ENCODE measurements around the gene DMXL1. TPM values are rescaled to one million over a fixed set of nuclear protein-coding genes. Genes with fewer than 3 reads are reported as not detected.
"Not testable (repeated sequence)": the region's sequence is repeated elsewhere in the genome, so short reads cannot be mapped to it uniquely, and the experiment has no call there.

DMXL1 gene
- total RNA-seq, 2 donors from 2014 or later = 47.8 to 51.8 TPM

GRCh38 chr5:119177226-119177625 is 106.3 kb downstream of the DMXL1 start:
- WGBS, 2 experiments (ENCODE audit: insufficient coverage in 1 of 2, insufficient read length in 1 of 2) = 89% methylated on average over 2 of the region's 3 CpGs; no CpG with 5 or more reads in 1 of the 2 experiments
- H3K4me1 Mint-ChIP-seq = no peaks in the 10 kb centered on the region
- no peaks in the 10 kb centered on the region for H3K9me3 Mint-ChIP-seq

GRCh38 chr5:119178435-119178834 is 107.5 kb downstream of the DMXL1 start:
- Mint-ChIP-seq H3K36me3 (ENCODE audit: low read depth) (peaks cover 19% of the 10 kb centered on the region), H3K4me1 (no peaks in the 10 kb centered on the region), H3K4me3 (no peak overlapping the region), H3K27ac (no peak overlapping the region), H3K27me3 (ENCODE audit: insufficient read depth) (no peaks in the 10 kb centered on the region), H3K9me3 (no peaks in the 10 kb centered on the region)
- Histone ChIP-seq H3K4me3 (ENCODE audit: low read length) (no peak overlapping the region), H3K9ac (ENCODE audit: extremely low read depth, low read length, poor library complexity, severe bottlenecking) (no peak overlapping the region), H3K27ac (ENCODE audit: low read depth, low read length) (no peak overlapping the region), H3K4me1 (ENCODE audit: control insufficient read depth, insufficient read depth, low read length) (no peaks in the 10 kb centered on the region), H3K36me3 (ENCODE audit: control insufficient read depth, insufficient read depth, low read length) (peaks cover 34% of the 10 kb centered on the region), H3K9me3 (ENCODE audit: control insufficient read depth, low read length) (no peaks in the 10 kb centered on the region), H3K27me3 (ENCODE audit: control insufficient read depth, insufficient read depth, low read length, poor library complexity, severe bottlenecking) (no peaks in the 10 kb centered on the region)
- TF ChIP-seq CTCF (conservative IDR thresholded peaks at IDR 0.05) = no peak
- WGBS, 2 experiments (ENCODE audit: insufficient coverage in 1 of 2, insufficient read length in 1 of 2) = 100% methylated on average over 1 of the region's 2 CpGs; no CpG with 5 or more reads in 1 of the 2 experiments
- DNase-seq = no peak

More at GRCh38 chr5:119177226-119177625, 106.3 kb downstream of the DMXL1 start:
- Histone ChIP-seq H3K9me3 (ENCODE audit: control insufficient read depth, low read length) (no peaks in the 10 kb centered on the region), H3K36me3 (ENCODE audit: control insufficient read depth, insufficient read depth, low read length) (peaks cover 33% of the 10 kb centered on the region), H3K4me1 (ENCODE audit: control insufficient read depth, insufficient read depth, low read length) (no peaks in the 10 kb centered on the region), H3K27ac (ENCODE audit: low read depth, low read length) (no peak overlapping the region), H3K4me3 (ENCODE audit: low read length) (no peak overlapping the region), H3K9ac (ENCODE audit: extremely low read depth, low read length, poor library complexity, severe bottlenecking) (no peak overlapping the region), H3K27me3 (ENCODE audit: control insufficient read depth, insufficient read depth, low read length, poor library complexity, severe bottlenecking) (no peaks in the 10 kb centered on the region)
- no peak for DNase-seq
- H3K36me3 Mint-ChIP-seq (ENCODE audit: low read depth) = peaks cover 23% of the 10 kb centered on the region
- no peak overlapping the region for H3K27ac Mint-ChIP-seq
- H3K27me3 Mint-ChIP-seq (ENCODE audit: insufficient read depth) = no peaks in the 10 kb centered on the region
- no peak overlapping the region for H3K4me3 Mint-ChIP-seq
- TF ChIP-seq CTCF (conservative IDR thresholded peaks at IDR 0.05) = no peak

GRCh38 chr5:119179857-119180641 is 109.2 kb downstream of the DMXL1 start:
- Histone ChIP-seq H3K4me1 (ENCODE audit: control insufficient read depth, insufficient read depth, low read length) (no peaks in the 10 kb centered on the region), H3K27me3 (ENCODE audit: control insufficient read depth, insufficient read depth, low read length, poor library complexity, severe bottlenecking) (no peaks in the 10 kb centered on the region), H3K9me3 (ENCODE audit: control insufficient read depth, low read length) (no peaks in the 10 kb centered on the region), H3K27ac (ENCODE audit: low read depth, low read length) (no peak overlapping the region), H3K4me3 (ENCODE audit: low read length) (no peak overlapping the region), H3K9ac (ENCODE audit: extremely low read depth, low read length, poor library complexity, severe bottlenecking) (no peak overlapping the region), H3K36me3 (ENCODE audit: control insufficient read depth, insufficient read depth, low read length) (peaks cover 29% of the 10 kb centered on the region)
- H3K9me3 Mint-ChIP-seq = no peaks in the 10 kb centered on the region
- H3K36me3 Mint-ChIP-seq (ENCODE audit: low read depth) = peaks cover 26% of the 10 kb centered on the region
- 95% methylated on average over 1 of the region's 1 CpG; no CpG with 5 or more reads in 1 of the 2 experiments for WGBS, 2 experiments (ENCODE audit: insufficient coverage in 1 of 2, insufficient read length in 1 of 2)
- no peak for TF ChIP-seq CTCF (conservative IDR thresholded peaks at IDR 0.05)
- no peaks in the 10 kb centered on the region for H3K27me3 Mint-ChIP-seq (ENCODE audit: insufficient read depth)
- no peak overlapping the region for H3K4me3 Mint-ChIP-seq
- no peaks in the 10 kb centered on the region for H3K4me1 Mint-ChIP-seq
- no peak for DNase-seq
- H3K27ac Mint-ChIP-seq = no peak overlapping the region

- H3K36me3 ChIP-seq (ENCODE audit: control insufficient read depth, insufficient read depth, low read length) = peaks cover 19% of the 10 kb centered on the region
- not testable (repeated sequence) for H3K9me3 Mint-ChIP-seq; H3K27ac Mint-ChIP-seq; H3K4me3 Mint-ChIP-seq; H3K4me3 ChIP-seq (ENCODE audit: low read length); H3K27ac ChIP-seq (ENCODE audit: low read depth, low read length); H3K27me3 Mint-ChIP-seq (ENCODE audit: insufficient read depth); DNase-seq; H3K9me3 ChIP-seq (ENCODE audit: control insufficient read depth, low read length); H3K4me1 ChIP-seq (ENCODE audit: control insufficient read depth, insufficient read depth, low read length); H3K27me3 ChIP-seq (ENCODE audit: control insufficient read depth, insufficient read depth, low read length, poor library complexity, severe bottlenecking); H3K9ac ChIP-seq (ENCODE audit: extremely low read depth, low read length, poor library complexity, severe bottlenecking); H3K4me1 Mint-ChIP-seq
- WGBS, 2 experiments (ENCODE audit: insufficient coverage in 1 of 2, insufficient read length in 1 of 2) = 87% methylated on average over 2 of the region's 2 CpGs; no CpG with 5 or more reads in 1 of the 2 experiments
- peaks cover 33% of the 10 kb centered on the region for H3K36me3 Mint-ChIP-seq (ENCODE audit: low read depth)
Measured at GRCh38 chr5:119185512-119185911, 114.6 kb downstream of the DMXL1 start.

Measured in endodermal cell (in vitro differentiated cells).